Tongue (tissue), 2 donors: ENCODE measurements around the gene PRSS50. TPM values are rescaled to one million over a fixed set of nuclear protein-coding genes. Genes with fewer than 3 reads are reported as not detected.

Experiments used
- DNase-seq: peaks from one replicate; pipeline ENCODE4 v3.0.0-alpha.2; 2015
- total RNA-seq: library from RNA; depleted of rRNA; stranded (reverse); fragments of >200 nt; gene quantifications from one replicate; pipeline ENCODE4 v1.2.3, GENCODE V29; 2014

The PRSS50 gene
- total RNA-seq, 1 donor from 2014 or later = not detected

- DNase-seq = peak; percentile 64
These were observed 8.1 kb upstream of the PRSS50 start for GRCh38 chr3:46725621-46726314.

- DNase-seq = no peak
These were observed 6.8 kb upstream of the PRSS50 start for GRCh38 chr3:46724424-46724823.

GRCh38 chr3:46722443-46722842, 4.8 kb upstream of the PRSS50 start:
- DNase-seq = no peak

GRCh38 chr3:46721009-46721408, 3.3 kb upstream of the PRSS50 start:
- DNase-seq = no peak

DNA sequence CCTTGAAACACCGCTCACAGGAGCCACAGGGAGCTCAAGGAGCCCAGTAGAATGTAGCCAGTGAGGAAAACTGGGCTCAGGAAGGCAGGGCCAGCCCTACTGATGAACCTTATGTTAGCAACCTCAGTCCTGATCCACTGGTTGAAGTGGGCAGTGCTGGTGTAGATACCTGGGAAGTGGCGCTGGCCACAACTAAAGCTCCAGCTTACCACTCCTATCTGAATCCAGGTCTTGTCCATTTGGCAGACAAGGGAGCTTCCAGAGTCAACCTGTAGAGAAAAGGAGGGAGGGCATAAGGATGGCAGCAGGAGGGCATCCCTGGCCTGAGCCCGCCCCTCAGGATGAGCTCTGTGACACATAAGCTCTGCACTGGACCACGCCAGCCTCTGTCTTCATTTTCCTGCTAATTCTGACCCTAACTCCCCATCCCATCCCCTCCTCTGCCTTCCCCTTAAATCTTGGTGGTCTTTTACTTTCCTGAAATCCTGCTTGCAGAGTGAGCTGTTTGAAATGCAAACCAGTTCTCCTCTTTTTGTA, 2.1 kb upstream of the PRSS50 start:
- no peak for DNase-seq

DNA sequence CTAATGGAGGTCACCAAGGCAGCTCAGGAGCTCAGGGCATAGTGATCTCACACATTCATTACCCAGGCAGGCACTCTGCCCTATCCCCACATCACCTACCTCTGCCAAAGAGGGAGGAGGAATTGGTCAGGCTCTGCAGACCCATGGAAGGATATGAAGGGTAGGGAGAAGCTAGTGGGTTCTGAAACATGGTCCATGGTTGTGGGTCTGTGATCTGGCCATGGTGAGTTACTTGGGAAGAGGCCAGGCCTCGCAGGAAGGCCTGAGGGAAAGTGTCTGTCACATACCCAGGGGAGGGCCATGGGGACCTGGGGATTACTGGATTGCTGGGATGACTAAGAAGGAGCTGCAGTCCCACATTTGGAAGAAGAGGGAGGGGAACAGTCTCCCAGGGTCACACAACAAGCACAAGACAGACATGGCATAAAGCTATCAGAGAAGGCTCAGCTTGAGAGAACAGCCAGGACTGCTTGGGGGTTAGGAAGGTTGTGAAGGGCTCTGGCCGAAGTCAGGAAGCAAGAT, 1.4 kb upstream of the PRSS50 start:
- DNase-seq = no peak

GRCh38 chr3:46716461-46717441, 918 bp downstream of the PRSS50 start:
- DNase-seq = no peak

DNA sequence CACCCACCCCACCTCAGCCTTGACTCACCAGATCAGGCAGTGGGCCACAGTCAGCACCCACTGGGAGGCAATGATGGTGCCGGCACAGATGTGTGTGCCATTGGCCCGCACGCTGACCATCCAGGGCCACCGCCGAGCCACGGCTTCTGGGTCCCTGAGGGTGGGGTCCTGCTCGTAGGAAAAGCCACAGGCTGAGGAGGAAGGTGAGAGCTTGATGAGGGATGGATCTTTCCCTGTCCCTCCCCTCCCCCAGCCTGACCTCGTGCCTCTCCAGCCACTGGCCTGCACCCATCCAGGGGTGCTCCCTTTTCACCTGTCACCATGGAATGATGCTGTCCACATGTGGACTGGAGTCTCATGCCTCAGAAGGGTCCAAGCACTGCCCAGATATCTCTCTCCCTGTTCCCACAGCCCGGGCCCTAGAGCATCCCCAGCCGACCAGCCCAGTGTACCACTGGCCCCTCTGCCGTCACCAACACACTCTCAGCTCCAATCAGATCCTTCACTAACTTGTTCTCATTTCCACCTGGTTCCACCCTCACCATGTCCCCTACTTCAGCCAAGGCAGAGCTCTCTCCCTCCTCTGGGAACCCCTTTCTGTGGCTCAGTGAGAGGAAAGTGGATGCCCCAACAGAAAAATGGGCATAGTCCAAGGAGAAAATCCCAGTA, 2.0 kb downstream of the PRSS50 start:
- DNase-seq = no peak

- DNase-seq = no peak
These were observed 2.8 kb downstream of the PRSS50 start for GRCh38 chr3:46714728-46715506.

DNA sequence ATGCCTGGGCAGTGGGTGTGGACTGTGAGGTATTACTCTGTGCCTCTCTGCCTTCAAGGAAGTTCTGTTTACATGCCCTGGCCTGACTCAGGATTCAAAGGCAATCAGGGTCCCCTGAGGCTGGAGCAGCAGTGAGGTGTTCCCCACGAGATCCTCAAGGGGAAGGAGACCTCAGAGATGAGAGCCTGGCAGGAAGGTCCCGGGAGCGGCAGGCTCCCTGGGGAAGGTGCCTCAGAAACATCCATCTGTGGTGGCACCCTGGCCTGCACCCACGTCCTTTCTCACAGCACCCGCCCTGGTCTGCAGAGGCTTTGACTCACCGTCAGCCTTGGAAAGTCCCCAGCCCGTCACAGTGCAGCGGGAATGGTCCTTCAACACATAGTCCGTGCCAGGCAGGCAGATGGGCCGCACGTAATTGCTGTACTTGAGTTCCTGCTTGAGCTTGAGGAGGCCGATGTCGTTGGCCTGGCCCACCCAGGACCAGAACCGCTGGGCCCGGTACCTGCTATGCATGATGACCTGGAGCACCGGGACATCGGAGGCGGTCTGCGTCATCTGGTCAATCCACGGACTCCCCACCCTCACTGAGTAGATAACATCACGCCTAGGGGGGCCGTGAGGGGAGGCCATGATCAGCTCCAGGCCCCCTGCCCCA, 3.6 kb downstream of the PRSS50 start:
- DNase-seq = no peak

- DNase-seq = no peak
These were observed 4.4 kb downstream of the PRSS50 start for GRCh38 chr3:46713050-46713897.

DNA sequence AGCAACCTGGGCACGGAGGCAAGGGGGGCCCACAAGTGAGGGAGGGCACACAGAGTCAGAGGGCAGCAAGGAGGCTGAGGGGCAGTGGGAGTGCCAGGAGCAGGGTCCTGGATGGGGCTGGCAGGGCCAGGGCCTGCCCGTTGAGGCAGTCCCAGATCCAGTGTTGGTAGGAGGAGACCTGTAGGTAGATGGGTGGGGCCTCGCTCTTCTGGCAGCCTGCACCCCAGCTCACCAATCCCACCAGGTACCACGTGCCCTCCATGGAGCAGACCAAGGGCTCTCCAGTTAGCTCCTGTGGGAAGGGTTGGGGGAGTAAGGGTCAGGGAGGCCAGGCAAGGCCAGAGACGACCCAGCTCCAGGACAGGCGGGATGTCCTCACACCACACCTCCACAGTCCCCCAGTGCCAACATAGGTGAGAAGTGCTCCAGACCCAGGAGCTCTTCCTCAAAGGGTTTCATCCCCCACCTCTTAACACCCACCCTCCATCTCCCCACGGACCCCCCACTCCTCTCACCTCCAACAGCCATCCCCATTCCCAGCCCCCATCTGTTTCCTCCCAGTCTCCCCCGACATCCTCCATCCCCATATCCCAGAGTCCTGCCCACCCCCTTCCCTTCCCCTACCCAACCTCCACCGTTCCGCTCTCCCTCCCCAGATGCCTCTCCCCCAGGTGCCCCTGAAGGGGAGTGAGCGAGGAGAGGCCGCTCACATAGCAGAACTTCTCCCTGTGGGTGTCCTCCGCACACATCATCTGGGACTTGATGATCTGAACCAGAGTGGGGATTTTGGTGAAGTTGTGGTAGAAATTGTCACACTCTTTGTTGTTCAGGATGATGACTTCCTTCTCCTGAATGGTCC, 5.2 kb downstream of the PRSS50 start:
- no peak for DNase-seq

- DNase-seq = no peak
These were observed 5.9 kb downstream of the PRSS50 start for GRCh38 chr3:46711760-46712159.

- no peak for DNase-seq
These were observed 6.4 kb downstream of the PRSS50 start for GRCh38 chr3:46711305-46711704.

DNA sequence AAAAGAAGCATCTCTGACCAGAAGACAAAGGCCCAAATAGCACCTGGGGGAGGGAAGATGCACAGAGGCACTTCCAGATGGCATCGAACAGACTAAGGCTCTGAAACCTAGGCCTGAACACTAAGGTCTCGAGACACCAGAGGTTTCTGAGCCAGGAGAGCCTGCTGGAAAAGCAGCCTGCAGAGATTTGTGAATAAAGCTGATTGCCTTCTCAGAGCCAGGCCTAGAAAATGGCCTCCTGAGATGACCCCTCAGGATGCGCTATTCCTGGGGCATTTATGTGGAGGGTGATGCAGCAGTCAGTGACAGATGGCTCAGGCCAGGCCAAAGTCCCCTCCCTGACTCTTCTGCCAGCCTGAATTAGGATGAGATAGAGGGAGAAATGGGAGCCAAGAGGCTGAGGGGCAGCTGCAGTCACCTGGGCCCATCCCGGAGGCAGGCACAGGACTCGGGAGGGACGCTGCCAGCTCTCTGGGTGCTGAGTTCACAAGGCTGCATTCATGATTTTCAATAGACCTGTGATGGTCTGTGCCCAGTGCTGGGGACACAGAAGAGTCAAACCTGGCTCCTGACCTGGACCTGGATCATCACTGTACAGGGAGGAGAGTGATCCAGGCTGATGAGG, 6.9 kb downstream of the PRSS50 start:
- no peak for DNase-seq

DNA sequence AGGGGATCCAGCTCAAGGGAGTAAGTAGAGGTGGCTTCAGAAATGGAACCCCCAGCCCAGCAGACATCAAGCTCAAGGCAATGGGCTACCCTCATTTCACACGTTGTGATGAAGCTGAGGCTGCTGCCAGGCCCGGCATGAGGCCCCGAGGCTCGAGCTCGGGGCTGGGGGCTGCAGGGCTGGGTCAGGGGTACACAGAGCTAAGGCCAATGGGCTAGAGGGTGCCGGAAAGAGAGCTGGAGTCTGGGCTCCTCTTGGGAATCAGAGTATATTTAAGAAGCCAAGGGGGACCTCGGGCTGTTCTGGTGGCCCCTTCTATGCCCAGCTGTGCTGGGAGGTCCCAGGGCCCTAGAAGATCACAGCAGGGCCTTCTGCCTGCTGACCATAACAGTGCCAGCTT, 7.4 kb downstream of the PRSS50 start:
- no peak for DNase-seq

- no peak for DNase-seq
These were observed 7.9 kb downstream of the PRSS50 start for GRCh38 chr3:46709721-46710120.

DNA sequence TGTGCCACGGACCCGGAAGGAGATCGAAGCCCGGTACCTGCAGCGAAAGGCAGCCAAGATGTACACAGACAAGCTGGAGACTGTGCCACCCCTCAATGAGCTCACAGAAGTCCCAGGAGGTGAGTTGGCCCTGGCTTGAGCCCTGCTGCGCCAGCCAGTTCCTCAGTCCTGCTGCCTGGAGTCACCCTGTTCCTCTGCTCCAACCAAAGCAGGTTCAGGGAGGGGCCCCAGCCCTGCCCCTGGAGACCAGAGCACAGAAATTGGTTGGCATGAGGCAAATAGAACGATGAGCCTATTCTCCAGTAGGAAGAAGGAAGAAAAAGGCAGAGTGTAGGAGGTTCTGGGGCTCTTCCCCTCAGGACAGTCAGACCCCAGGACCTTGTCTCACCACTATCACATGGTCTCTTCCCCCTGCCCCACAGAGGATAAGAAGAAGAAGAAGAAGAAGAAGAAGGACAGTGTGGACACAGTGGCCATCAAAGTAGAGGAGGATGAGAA, 8.5 kb downstream of the PRSS50 start:
- DNase-seq = no peak
